Measurements from ENCODE around the gene MAL.

The MAL gene

DNA sequence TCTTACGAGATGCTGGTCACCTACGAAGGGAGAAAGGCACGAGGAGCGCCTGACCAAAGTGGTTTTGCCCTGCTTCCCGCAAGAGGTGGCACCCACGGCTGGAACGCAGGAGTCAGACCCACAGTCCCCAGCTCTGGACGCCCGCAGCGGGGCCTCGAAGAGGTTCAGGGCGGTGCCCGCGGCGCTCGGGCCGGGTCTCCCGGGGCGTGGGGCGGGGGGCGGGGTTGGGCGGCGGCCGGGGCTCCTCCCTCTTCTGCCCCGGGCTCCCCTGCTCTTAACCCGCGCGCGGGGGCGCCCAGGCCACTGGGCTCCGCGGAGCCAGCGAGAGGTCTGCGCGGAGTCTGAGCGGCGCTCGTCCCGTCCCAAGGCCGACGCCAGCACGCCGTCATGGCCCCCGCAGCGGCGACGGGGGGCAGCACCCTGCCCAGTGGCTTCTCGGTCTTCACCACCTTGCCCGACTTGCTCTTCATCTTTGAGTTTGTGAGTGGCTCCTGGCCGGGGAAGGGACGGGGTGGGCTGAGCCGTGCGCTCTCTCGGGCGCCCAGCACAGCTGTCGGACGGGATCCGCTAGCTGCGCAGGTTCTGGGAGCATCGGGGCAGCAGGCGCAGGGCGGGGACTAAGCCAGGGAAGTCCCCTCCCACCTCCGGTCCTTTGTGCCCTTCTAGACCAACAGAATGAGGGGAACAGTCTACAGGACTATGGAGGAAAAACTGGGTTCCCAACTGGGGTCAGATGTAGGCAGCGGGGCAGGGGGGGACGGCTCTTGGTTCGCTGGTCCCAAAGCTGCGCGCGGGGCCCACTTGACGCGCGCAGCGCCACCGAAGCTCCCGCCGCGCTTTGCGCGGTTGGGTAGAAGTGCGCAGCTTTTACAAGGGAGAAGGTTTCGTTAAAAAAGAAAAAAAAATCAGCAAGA is at the start of gene MAL:
MAL (plus strand) TSS at position 303 of the 914 bp plus-strand sequence; CDS start at position 388, 85 bp downstream.
- H3K4me3 Mint-ChIP-seq, result peak within 1 kb of the TSS; percentile 79 to 80
- peaks cover 5 to 14% of the 10 kb centered on the region in 2 donors for H3K4me1 Mint-ChIP-seq
- peak within 1 kb of the TSS; percentile 80 for H3K27ac Mint-ChIP-seq
- no peak for DNase-seq
- ATAC-seq (replicated peaks), result peak; percentile 31 to 32
- no peaks in the 10 kb centered on the region for H3K9me3 Mint-ChIP-seq
- no peaks in the 10 kb centered on the region for H3K36me3 Mint-ChIP-seq
- peaks cover 59 to 63% of the 10 kb centered on the region in 2 donors for H3K27me3 Mint-ChIP-seq

DNA sequence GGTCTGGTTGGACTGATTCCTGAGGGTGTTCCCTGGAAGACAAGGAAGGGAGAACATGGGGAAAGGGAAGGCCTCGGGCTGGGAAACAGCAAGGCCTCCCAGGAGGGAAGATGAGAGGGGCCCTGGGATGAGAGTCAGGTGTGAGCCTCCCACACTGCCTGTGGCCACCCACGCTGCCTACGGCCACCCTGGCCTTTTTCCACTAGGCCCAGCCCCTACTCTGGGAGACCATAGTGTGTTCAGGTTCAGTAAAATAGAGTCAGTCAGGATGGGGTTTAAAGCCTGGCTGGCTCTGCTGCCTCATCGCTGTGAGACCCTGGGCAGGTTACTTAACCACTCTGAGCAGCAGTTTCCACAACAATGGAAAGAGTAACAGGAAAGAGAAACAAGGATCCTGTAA is 47.7 kb upstream of the MAL start:
- Mint-ChIP-seq H3K36me3 (no peaks in the 10 kb centered on the region), H3K27me3 (peaks cover 21% of the 10 kb centered on the region in 2 donors), H3K27ac (no peak overlapping the region), H3K4me3 (no peak overlapping the region), H3K4me1 (no peaks in the 10 kb centered on the region), H3K9me3 (peaks cover 0 to 3% of the 10 kb centered on the region in 2 donors)
- DNase-seq (no peak), ATAC-seq (replicated peaks) (no peak)

DNA sequence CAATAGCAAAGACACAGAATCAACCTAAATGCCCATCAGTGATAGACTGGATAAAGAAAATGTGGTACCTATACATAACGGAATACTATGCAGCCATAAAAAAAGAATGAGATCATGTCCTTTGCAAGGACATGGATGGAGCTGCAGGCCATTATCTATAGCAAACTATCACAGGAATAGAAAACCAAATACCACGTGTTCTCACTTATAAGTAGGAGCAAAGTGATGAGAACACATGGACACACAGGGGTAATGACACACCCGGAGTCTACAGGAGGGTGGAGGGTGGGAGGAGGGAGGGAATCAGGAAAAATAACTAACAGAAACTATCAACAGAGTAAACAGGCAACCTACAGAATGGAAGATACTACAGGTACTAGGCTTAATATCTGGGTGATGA is 46.6 kb upstream of the MAL start:
- Mint-ChIP-seq H3K27me3 (peaks cover 21% of the 10 kb centered on the region in 2 donors), H3K27ac (no peak overlapping the region), H3K4me1 (no peaks in the 10 kb centered on the region), H3K4me3 (no peak overlapping the region), H3K36me3 (no peaks in the 10 kb centered on the region), H3K9me3 (peaks cover 0 to 3% of the 10 kb centered on the region in 2 donors)
- DNase-seq (no peak), ATAC-seq (replicated peaks) (no peak)

DNA sequence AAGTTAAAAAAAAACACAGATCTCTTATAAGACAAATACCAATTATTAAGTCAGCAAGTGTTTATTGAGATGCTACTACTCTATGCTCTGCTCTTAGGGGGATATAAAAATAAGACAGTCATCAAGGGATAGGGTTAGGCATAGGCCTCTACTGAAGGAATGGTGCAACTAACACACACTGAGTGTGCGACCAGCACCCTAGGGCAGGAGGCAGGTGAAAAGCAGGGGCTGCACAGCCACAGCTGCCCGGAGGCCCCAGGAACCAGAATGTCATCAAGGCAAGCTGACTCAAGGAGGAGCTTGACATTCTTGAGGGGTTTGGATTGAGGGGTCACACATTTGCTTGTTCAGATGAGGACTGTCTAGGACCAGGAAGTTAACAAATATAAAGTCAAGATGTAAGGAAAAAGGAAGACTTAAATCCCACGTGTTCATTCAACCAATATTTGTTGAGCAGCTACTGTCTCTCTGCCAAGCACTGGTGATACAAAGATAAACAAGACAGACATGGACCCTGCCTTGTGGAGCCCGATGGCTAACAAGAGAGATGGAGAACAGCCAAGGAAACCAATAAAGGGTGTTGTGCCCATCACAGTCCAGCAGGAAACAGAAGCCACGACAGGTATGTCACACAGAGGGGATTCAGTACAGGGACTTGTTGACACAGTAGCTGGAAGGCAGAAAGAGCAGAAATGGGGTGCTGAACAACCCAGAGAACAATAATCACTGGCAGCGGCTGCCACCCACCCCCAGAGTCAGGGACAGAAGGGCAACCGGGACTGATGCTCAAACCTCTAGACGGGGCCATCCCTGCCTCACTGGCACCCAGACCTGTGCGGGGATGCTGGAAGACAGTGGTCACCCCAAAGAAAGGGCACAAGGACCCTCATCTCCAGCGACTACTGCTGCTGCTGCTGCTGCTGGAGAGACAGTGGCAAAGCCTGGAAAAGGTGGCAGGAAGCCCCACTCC is 45.8 kb upstream of the MAL start:
- DNase-seq (no peak), ATAC-seq (replicated peaks) (no peak)
- Mint-ChIP-seq H3K4me3 (no peak overlapping the region), H3K27me3 (peaks cover 18 to 19% of the 10 kb centered on the region in 2 donors), H3K27ac (no peak overlapping the region), H3K4me1 (no peaks in the 10 kb centered on the region), H3K36me3 (no peaks in the 10 kb centered on the region), H3K9me3 (peaks cover 0 to 3% of the 10 kb centered on the region in 2 donors)

DNA sequence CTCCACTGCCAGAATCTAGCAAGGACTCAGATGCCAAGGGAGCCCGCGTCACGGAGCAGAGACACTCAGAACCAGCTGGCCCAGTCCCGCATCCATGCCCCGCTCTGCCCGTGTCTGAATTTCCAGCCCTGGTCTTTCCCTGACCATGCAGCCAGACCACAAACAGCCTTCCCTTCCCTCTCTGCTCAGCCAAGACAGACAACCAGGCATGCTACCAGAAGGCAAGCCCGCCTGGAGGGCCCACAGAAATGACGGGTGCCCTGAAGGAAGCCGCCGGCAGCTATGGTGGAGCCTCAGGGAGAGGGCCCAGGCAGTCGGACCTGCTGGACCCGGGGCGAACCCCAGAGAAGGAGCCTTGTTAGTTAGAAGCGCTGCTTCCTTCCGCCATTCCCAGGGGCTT is 45.1 kb upstream of the MAL start:
- ATAC-seq (replicated peaks), result no peak
- Mint-ChIP-seq H3K4me3 (no peak overlapping the region), H3K9me3 (peaks cover 0 to 3% of the 10 kb centered on the region in 2 donors), H3K27me3 (peaks cover 17 to 18% of the 10 kb centered on the region in 2 donors), H3K4me1 (no peaks in the 10 kb centered on the region), H3K36me3 (no peaks in the 10 kb centered on the region), H3K27ac (no peak overlapping the region)
- DNase-seq, result no peak

DNA sequence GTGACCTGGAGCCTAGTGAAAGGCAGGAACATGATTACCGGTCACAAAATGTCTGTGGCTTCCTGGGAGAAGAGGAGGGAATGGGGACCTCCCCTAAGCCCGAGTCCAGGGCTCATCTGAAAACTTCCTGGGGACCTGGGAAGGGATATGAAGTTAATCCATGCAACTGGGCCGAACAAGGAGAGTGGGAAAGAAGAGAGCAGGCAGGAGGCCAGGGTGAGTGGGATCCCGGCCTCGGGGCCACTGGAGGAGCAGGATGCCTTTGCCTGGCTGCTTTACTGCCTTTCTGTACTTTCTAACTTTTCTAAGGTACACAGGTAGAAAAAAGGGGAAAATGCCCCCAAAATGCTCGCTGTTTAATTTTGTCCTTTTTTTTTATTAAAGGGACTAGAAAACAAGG is 43.4 kb upstream of the MAL start:
- H3K27me3 Mint-ChIP-seq, result peaks cover 18 to 21% of the 10 kb centered on the region in 2 donors
- peak overlapping the region; percentile 32 for H3K27ac Mint-ChIP-seq
- ATAC-seq (replicated peaks), result no peak
- DNase-seq, result no peak
- no peaks in the 10 kb centered on the region for H3K36me3 Mint-ChIP-seq
- H3K4me3 Mint-ChIP-seq, result no peak overlapping the region
- H3K4me1 Mint-ChIP-seq, result no peaks in the 10 kb centered on the region
- peaks cover 0 to 3% of the 10 kb centered on the region in 2 donors for H3K9me3 Mint-ChIP-seq

DNA sequence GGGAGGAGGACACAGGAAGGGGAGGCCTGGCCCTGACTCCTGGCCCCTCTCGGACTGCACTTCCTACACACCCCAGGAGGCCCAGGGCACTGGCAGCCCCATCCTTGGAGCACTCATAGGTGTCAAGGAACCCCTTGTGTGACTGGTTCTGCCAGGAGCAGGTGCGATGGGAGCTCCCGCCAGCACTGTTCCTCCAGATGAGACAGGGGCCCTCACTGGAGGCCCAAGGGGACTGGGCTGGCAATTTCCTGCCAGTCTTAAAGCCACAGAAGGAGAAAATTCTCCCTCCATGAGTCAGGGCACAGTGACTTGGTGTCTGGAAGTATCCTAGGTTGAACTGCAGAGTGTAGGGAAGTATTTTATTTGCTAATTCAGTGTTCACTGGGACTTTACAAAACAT is 42.8 kb upstream of the MAL start:
- Mint-ChIP-seq H3K27ac (no peak overlapping the region), H3K4me3 (no peak overlapping the region), H3K9me3 (peaks cover 0 to 3% of the 10 kb centered on the region in 2 donors), H3K36me3 (no peaks in the 10 kb centered on the region), H3K4me1 (no peaks in the 10 kb centered on the region), H3K27me3 (peaks cover 16 to 18% of the 10 kb centered on the region in 2 donors)
- no peak for DNase-seq
- ATAC-seq (replicated peaks), result no peak

DNA sequence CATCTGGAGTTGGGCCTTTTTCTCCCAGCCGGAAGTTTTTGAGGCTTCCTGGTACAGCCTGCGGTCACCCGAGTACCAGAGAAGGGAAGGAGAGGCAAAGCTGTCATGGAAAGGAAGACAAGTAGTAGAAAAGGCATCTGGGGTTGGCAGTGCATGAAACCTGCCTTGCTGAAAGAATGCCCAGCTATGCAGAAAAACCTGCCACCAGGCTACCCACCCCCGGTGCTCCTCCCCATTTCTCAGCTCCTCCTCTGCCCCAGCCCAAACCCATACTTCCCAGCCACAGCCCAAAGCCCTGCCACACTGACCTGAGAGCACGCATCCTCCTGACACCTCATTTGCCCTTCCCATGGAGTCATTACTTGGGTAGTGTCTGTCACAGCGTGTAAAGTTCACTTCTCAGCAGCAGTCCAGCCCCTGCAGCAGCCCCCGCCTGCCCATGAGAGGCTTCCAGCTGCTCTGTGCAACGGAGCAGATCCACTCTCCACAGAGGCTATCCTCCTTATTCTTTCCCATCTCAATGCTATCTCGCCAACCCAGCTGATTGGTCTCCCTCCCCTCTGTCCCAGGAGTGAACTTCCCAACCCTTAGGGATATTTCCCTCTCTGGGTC is 40.4 kb upstream of the MAL start:
- DNase-seq (no peak), ATAC-seq (replicated peaks) (no peak)
- H3K27ac Mint-ChIP-seq, result no peak overlapping the region

DNA sequence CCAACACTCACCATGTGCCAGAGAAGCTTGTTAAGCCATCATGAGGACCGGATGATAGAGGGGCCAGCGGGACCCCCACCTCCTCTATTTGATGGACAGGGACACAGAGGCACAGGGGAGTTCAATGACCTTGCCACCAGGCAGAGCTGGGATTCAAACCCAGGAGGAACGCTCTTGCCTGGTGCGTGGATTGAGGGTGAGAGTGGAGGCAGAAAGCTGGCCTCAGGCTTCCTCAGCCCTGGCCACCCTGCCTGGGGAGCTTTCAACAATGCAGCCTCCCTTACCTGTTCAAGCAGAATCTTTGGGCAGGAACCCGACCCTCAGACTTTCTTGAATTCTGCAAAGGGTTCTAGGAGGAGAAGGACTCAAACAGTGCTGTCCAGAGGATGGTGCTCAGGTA is 39.9 kb upstream of the MAL start:
- ATAC-seq (replicated peaks), result no peak
- Mint-ChIP-seq H3K27me3 (peaks cover 13 to 26% of the 10 kb centered on the region in 2 donors), H3K4me3 (no peak overlapping the region), H3K9me3 (no peaks in the 10 kb centered on the region), H3K27ac (no peak overlapping the region), H3K36me3 (no peaks in the 10 kb centered on the region), H3K4me1 (no peaks in the 10 kb centered on the region)
- DNase-seq, result no peak

More for the DNA sequence above, 40.4 kb upstream of the MAL start:
- peaks cover 13 to 23% of the 10 kb centered on the region in 2 donors for H3K27me3 Mint-ChIP-seq
- H3K4me1 Mint-ChIP-seq, result no peaks in the 10 kb centered on the region
- H3K36me3 Mint-ChIP-seq, result no peaks in the 10 kb centered on the region
- no peak overlapping the region for H3K4me3 Mint-ChIP-seq
- no peaks in the 10 kb centered on the region for H3K9me3 Mint-ChIP-seq

DNA sequence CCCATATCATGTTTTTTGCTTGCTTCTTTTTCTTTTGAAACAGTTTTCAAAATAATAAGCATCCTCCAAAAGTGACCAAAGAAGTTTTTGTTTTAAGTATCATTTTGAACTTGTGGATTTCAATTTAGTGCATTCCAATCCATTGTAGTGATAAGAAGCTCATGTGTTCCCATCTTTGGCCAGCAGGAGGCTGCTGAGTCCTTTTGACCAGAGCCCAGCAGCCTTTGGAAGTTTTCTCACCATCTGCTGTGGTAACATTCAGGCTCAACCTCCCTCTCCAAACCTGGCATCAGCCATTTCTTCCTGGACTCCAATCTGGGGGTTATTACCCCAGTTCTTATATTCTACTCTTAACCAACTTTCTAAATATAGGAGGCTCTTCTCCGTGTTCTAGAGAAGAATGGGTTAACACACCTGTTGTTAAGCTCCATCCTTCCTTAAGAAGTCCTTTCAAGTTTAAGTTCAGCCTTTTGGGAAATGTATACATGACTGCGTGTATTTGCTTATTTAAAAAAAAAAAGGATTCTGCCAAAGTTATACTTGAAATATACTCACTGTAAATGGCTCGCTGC is 39.0 kb upstream of the MAL start:
- ATAC-seq (replicated peaks) (peak; percentile 60 to 64), DNase-seq (no peak)
- Mint-ChIP-seq H3K4me1 (no peaks in the 10 kb centered on the region), H3K27me3 (peaks cover 13 to 19% of the 10 kb centered on the region in 2 donors), H3K9me3 (no peaks in the 10 kb centered on the region), H3K27ac (no peak overlapping the region), H3K36me3 (no peaks in the 10 kb centered on the region), H3K4me3 (no peak overlapping the region)

DNA sequence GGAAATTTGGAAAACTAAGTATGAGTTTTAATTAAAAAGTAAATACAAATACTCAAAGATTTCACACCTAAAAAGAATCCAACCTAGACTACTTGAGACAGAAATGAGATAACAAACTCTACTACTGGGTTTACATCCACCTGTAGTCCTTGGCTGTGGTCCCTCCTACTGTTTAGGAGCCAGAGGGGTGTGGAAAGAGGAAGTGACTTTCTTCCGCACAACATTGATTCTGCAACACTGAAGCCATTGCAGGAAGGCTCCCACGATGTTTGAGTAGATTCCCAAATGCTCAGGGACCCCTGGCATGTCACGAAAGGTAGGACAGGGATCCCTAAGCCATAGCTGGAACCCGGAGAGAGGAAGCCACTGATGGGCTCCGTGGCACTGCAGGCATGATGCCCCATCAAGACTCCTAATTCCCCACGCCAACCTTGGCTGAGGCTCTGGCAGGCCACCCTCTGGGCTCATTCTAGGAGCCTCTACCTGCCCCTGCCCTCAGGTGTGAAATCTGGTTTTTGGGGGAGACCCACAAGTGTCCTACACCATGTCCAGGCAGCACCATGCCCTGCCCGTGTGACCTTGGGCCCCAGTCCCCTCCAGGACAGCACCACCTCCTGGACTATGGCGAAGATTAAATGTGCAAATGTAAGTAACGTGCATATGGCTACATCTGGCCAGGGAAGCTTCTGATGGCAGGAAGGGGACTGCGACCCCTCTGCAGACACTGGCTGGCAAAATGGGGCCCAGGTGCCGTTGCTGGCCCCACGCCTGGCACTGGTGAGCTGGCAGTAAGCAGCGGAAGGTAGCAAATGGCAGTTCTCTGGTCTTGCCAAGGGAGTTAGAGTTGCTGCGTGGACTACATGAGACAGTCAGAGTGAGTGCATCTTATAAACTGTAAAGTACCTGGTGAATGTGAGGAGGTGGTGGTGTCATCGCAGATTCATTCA is 38.2 kb upstream of the MAL start:
- ATAC-seq (replicated peaks) (no peak), DNase-seq (no peak)
- peaks cover 13% of the 10 kb centered on the region in 2 donors for H3K27me3 Mint-ChIP-seq
- no peak overlapping the region for H3K4me3 Mint-ChIP-seq
- no peaks in the 10 kb centered on the region for H3K9me3 Mint-ChIP-seq
- H3K4me1 Mint-ChIP-seq, result no peaks in the 10 kb centered on the region
- no peaks in the 10 kb centered on the region for H3K36me3 Mint-ChIP-seq
- no peak overlapping the region for H3K27ac Mint-ChIP-seq

DNA sequence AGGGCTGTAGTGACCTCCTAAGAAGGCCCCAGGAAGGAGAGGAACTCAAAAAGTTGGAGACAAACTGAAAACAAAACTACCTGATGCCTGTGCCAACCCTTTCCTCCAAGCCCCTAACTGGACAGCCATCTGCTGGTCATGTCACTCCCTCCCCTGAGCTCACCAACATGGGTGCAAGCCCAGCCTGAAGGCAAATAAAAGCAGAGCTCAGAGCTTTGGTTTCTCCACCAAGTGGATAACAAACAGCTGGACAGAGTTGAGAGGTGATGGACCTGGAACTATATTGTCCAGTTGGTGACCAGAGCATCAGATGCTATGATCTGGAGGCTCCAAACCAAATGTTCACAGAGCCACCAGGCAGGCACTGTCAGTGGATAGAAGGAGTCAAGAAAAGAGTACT is 34.6 kb upstream of the MAL start:
- no peak for DNase-seq
- H3K4me3 Mint-ChIP-seq, result no peak overlapping the region
- H3K27me3 Mint-ChIP-seq, result peaks cover 23% of the 10 kb centered on the region in 2 donors
- H3K27ac Mint-ChIP-seq, result no peak overlapping the region
- ATAC-seq (replicated peaks), result no peak
- no peaks in the 10 kb centered on the region for H3K36me3 Mint-ChIP-seq
- no peaks in the 10 kb centered on the region for H3K4me1 Mint-ChIP-seq
- no peaks in the 10 kb centered on the region for H3K9me3 Mint-ChIP-seq

DNA sequence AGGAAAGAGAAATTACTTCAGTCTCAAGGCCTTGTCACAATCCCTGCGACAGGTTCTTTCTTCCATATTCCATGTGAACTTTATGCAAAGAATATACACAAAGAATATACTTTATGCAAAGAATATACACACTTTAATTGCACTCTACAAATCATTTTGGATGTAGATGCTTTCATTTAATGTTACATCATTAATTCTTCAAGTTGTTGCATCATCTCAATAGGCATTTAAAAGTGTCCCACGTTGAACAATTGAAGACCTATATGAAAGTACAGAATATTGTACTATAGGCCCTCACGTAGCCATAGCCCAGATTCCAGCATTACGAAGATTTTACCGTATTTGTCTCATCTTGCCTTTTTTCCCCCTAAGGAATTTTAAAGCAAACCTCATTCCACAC is 33.1 kb upstream of the MAL start:
- Mint-ChIP-seq H3K36me3 (no peaks in the 10 kb centered on the region), H3K9me3 (no peaks in the 10 kb centered on the region), H3K4me1 (no peaks in the 10 kb centered on the region), H3K4me3 (no peak overlapping the region), H3K27me3 (peaks cover 28% of the 10 kb centered on the region in 2 donors), H3K27ac (no peak overlapping the region)
- DNase-seq (no peak), ATAC-seq (replicated peaks) (no peak)
